ENCODE results near the gene TAS1R2. TPM values are rescaled to one million over a fixed set of nuclear protein-coding genes. Genes with fewer than 3 reads are reported as not detected.
A peak's percentile ranks its signal among the peaks of the same experiment; 100 is the strongest.

TAS1R2 gene
- polyA plus RNA-seq, 1 of the 3 experiments (the other 2 are of a cell fraction): not detected

GRCh38 chr1:18901952-18902522, 42.6 kb upstream of the TAS1R2 start:
- Histone ChIP-seq H3K4me2 (peak overlapping the region; percentile 90), H4K20me1 (ENCODE audit: insufficient read depth) (no peaks in the 10 kb centered on the region), H3K9ac (peak overlapping the region; percentile 75), H3K4me3 (ENCODE audit: low read depth in 2 of 2, low read length in 1 of 2) (peak overlapping the region; percentile 93 to 94), H3K4me1 (ENCODE audit: control insufficient read depth in 1 of 2, insufficient read depth in 2 of 2, low read depth in 1 of 2, low read length in 1 of 2) (peaks cover 9 to 14% of the 10 kb centered on the region in 2 experiments; a peak in 2 of 4 replicates), H3K9me3 (no peaks in the 10 kb centered on the region), H2AFZ (ENCODE audit: low read depth) (peak overlapping the region; percentile 84), H3K79me2 (ENCODE audit: insufficient read depth) (peaks cover 7% of the 10 kb centered on the region; the same call in 1 of the 2 replicates), H3F3A (replicated peaks; ENCODE audit: insufficient read depth) (peaks cover 6% of the 10 kb centered on the region), H3K27ac (ENCODE audit: low read depth in 2 of 2, low read length in 1 of 2) (peak overlapping the region; percentile 76 to 93), H3K27me3 (ENCODE audit: insufficient read depth) (no peaks in the 10 kb centered on the region), H3K9me2 (no peaks in the 10 kb centered on the region), H3K36me3 (replicated peaks in 1 of 2; ENCODE audit: control insufficient read depth in 1 of 2, insufficient read depth in 2 of 2, low read length in 1 of 2) (no peaks in the 10 kb centered on the region)
- ChIA-PET CTCF (interaction anchor here (0.9 to 5.2 kb wide), 8 partner anchors 9 to 305 kb away, joined by 3 to 59 read pairs (median 8); no protein-coding TSS in a partner anchor), POLR2A (interaction anchor here (1.2 to 1.5 kb wide), 3 partner anchors 17 to 71 kb away, joined by 3 to 8 read pairs (median 4); no protein-coding TSS in a partner anchor)
- 3% methylated on average over 14 of the region's 44 CpGs for WGBS (ENCODE audit: low lambda C conversion rate)
- TF ChIP-seq MEF2A (IDR thresholded peaks at IDR 0.05; ENCODE audit: borderline replicate concordance, low read depth) (no peak), CTCF (IDR thresholded peaks at IDR 0.05) (0 out of 2 replicates have a peak, but pooled peaks have one; percentile 6)
- no peak for DNase-seq

- H3K9ac ChIP-seq: peak overlapping the region; percentile 75; the same call in 1 of the 2 replicates
- WGBS (ENCODE audit: low lambda C conversion rate): 46% methylated on average over 8 of the region's 9 CpGs
- TF ChIP-seq JUND (IDR thresholded peaks at IDR 0.05): no peak
- no peak for TF ChIP-seq TAF1 (IDR thresholded peaks at IDR 0.05; ENCODE audit: borderline replicate concordance, low read depth, low read length)
- TF ChIP-seq EZH2phosphoT487 (IDR thresholded peaks at IDR 0.05; ENCODE audit: borderline replicate concordance, low read depth): no peak
- no peak for TF ChIP-seq FOSL2 (IDR thresholded peaks at IDR 0.05; ENCODE audit: borderline replicate concordance, low read depth)
- no peak for TF ChIP-seq SIN3A (IDR thresholded peaks at IDR 0.05; ENCODE audit: borderline replicate concordance, low read depth, low read length)
- no peak for TF ChIP-seq PBX3 (IDR thresholded peaks at IDR 0.05)
- no peak for TF ChIP-seq RFX5 (IDR thresholded peaks at IDR 0.05; ENCODE audit: low read length)
- TF ChIP-seq CTCF (IDR thresholded peaks at IDR 0.05): no peak
- no peak for TF ChIP-seq TEAD4 (IDR thresholded peaks at IDR 0.05; ENCODE audit: borderline replicate concordance, insufficient read depth)
- no peak for TF ChIP-seq RCOR1 (IDR thresholded peaks at IDR 0.05; ENCODE audit: low read length)
Observed at GRCh38 chr1:18901147-18901951, 41.9 kb upstream of the TAS1R2 start.

More at GRCh38 chr1:18901147-18901951, 41.9 kb upstream of the TAS1R2 start:
- Histone ChIP-seq H3K4me2 (peak overlapping the region; percentile 90), H3F3A (replicated peaks; ENCODE audit: insufficient read depth) (peaks cover 6% of the 10 kb centered on the region), H3K79me2 (ENCODE audit: insufficient read depth) (peaks cover 7% of the 10 kb centered on the region; the same call in 1 of the 2 replicates), H3K9me2 (no peaks in the 10 kb centered on the region), H2AFZ (ENCODE audit: low read depth) (no peak overlapping the region), H3K4me1 (ENCODE audit: control insufficient read depth in 1 of 2, insufficient read depth in 2 of 2, low read depth in 1 of 2, low read length in 1 of 2) (peaks cover 9 to 14% of the 10 kb centered on the region in 2 experiments; a peak in 2 of 4 replicates), H3K27ac (ENCODE audit: low read depth in 2 of 2, low read length in 1 of 2) (no peak overlapping the region), H3K9me3 (no peaks in the 10 kb centered on the region), H3K36me3 (replicated peaks in 1 of 2; ENCODE audit: control insufficient read depth in 1 of 2, insufficient read depth in 2 of 2, low read length in 1 of 2) (no peaks in the 10 kb centered on the region), H3K27me3 (ENCODE audit: insufficient read depth) (no peaks in the 10 kb centered on the region), H4K20me1 (ENCODE audit: insufficient read depth) (no peaks in the 10 kb centered on the region), H3K4me3 (ENCODE audit: low read depth in 2 of 2, low read length in 1 of 2) (peak overlapping the region; percentile 93 to 94)
- ChIA-PET POLR2A (no interaction called here), CTCF (interaction anchor here (1.1 to 5.2 kb wide), 5 partner anchors 8 to 304 kb away, joined by 3 to 59 read pairs (median 8); no protein-coding TSS in a partner anchor)
- DNase-seq: no peak
